Measurements from ENCODE around the gene CFAP90. TPM values are rescaled to one million over a fixed set of nuclear protein-coding genes. Genes with fewer than 3 reads are reported as not detected.

The CFAP90 gene
- polyA plus RNA-seq, 1 experiment = 0.10 TPM

- Histone ChIP-seq H3K27me3 (ENCODE audit: control insufficient read depth, insufficient read depth, low read length) (no peaks in the 10 kb centered on the region), H3K4me3 (ENCODE audit: low read depth, low read length) (no peak overlapping the region), H3K36me3 (ENCODE audit: control insufficient read depth, insufficient read depth, low read length) (no peaks in the 10 kb centered on the region)
- no peak for TF ChIP-seq CTCF (IDR thresholded peaks at IDR 0.05; ENCODE audit: insufficient read depth, low read depth, low read length)
- ChIA-PET CTCF (no interaction called here), POLR2A (no interaction called here)
- no peak for DNase-seq (ENCODE audit: low read depth)
Observed at GRCh38 chr5:7789567-7789966, 61.4 kb downstream of the CFAP90 start.

GRCh38 chr5:7787770-7788169 is 63.2 kb downstream of the CFAP90 start:
- no peak overlapping the region for H3K4me3 ChIP-seq (ENCODE audit: low read depth, low read length)
- no peak for DNase-seq (ENCODE audit: low read depth)
- no peaks in the 10 kb centered on the region for H3K27me3 ChIP-seq (ENCODE audit: control insufficient read depth, insufficient read depth, low read length)
- TF ChIP-seq CTCF (IDR thresholded peaks at IDR 0.05; ENCODE audit: insufficient read depth, low read depth, low read length) = no peak
- ChIA-PET CTCF (no interaction called here), POLR2A (no interaction called here)
- no peaks in the 10 kb centered on the region for H3K36me3 ChIP-seq (ENCODE audit: control insufficient read depth, insufficient read depth, low read length)

DNA sequence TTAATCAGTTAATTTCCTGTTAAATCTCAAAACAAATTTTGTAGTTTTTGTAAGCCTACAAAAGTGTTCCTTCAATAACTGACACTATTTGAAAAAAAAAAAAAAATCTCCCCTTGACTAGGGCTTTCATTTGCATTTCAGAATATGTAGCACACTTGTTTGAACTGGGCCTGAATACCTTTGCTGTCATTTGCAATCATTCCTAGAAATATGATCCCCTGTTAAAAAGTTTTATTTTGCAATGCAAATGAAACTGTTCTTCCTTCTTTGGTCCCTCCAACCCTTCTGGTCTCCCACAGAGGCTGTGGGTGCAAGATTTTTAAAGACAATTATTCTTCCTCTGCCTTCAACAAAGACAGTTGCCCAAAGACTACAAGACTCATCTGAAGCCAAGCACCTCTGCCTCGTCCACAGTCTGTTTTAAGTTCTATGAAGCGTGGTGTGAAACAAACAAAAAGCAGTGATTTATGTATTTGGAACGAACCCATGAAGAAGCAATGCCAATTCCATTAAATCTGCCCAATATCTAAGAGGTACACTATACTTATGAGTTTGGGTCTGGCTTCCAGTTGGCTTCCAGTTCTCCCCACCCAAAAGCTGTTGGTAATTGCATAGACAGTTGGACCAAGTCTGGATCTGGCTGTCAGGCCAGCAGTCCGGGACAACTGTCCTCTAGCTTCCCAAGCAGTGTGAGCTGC is 66.1 kb downstream of the CFAP90 start:
- POLR2A ChIA-PET = no interaction called here
- H3K27me3 ChIP-seq (ENCODE audit: control insufficient read depth, insufficient read depth, low read length) = no peaks in the 10 kb centered on the region
- H3K36me3 ChIP-seq (ENCODE audit: control insufficient read depth, insufficient read depth, low read length) = no peaks in the 10 kb centered on the region
- DNase-seq (ENCODE audit: low read depth) = no peak
- H3K4me3 ChIP-seq (ENCODE audit: low read depth, low read length) = no peak overlapping the region
- CTCF ChIA-PET = no interaction called here
- TF ChIP-seq CTCF (IDR thresholded peaks at IDR 0.05; ENCODE audit: insufficient read depth, low read depth, low read length) = no peak

DNA sequence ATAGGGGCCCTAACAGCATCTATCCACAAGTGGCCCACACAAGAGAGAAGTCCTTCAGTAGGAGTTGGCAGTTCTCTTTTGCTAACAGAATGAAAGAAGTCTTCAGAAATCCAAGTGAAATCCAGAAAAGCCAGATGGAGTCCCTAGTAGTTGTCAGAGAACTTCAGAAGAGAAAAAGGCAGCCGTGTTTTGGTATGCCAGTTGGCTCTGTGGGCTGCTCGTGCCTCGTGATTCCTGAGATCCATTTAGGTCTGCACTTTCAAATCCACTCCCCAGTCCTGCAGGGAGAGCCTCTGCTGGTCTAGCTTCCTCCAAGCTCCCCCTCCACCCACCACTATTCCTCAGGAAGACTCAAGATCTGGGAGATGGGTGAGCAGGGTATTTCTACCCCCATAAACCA is 69.0 kb downstream of the CFAP90 start:
- ChIA-PET POLR2A (no interaction called here), CTCF (no interaction called here)
- Histone ChIP-seq H3K36me3 (ENCODE audit: control insufficient read depth, insufficient read depth, low read length) (no peaks in the 10 kb centered on the region), H3K27me3 (ENCODE audit: control insufficient read depth, insufficient read depth, low read length) (no peaks in the 10 kb centered on the region), H3K4me3 (ENCODE audit: low read depth, low read length) (no peak overlapping the region)
- TF ChIP-seq CTCF (IDR thresholded peaks at IDR 0.05; ENCODE audit: insufficient read depth, low read depth, low read length) = no peak
- DNase-seq (ENCODE audit: low read depth) = no peak

Other genes with a start within 250 kb of the CFAP90 start
- gene FASTKD3, start 17.9 kb upstream of the CFAP90 start, polyA plus RNA-seq (2011; rRNA removed) = 5.6 and 9.2 TPM in 2 replicates
- 58.6 and 65.4 TPM in 2 replicates for gene MTRR, start 18.0 kb upstream of the CFAP90 start, polyA plus RNA-seq (2011; rRNA removed)